ENCODE measurements around the gene STON1. TPM values are rescaled to one million over a fixed set of nuclear protein-coding genes. Genes with fewer than 3 reads are reported as not detected.
A peak's percentile ranks its signal among the peaks of the same experiment; 100 is the strongest.

STON1 gene
- total and polyA plus RNA-seq, 2 experiments from 2014 or later: 3.0 to 5.6 TPM

DNA sequence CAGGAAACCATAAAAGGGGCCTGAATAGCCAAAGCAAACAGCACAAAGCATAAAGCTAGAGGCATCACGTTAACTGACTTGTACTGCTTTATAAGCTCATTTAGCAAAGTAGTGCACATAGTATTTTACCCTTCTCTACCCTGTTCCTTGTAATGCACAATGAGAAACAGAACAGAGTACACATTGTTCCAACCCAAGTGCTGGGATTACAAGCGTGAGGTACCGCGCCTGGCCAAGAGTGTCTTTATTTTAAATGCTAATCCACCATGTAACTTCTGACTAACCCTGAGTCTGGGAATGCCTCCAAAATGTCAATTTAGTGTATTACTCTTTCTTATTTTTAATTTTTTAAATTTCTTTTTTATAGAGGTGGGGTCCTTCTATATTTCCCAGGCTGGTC, 46.4 kb upstream of the STON1 start:
- H3K79me2 ChIP-seq (ENCODE audit: insufficient read depth): no peaks in the 10 kb centered on the region
- no peaks in the 10 kb centered on the region for H4K20me1 ChIP-seq (ENCODE audit: insufficient read depth)
- H3K27me3 ChIP-seq (replicated peaks; ENCODE audit: insufficient read depth): no peaks in the 10 kb centered on the region
- no peak overlapping the region for H3K4me2 ChIP-seq (ENCODE audit: unreplicated experiment)
- H3K9ac ChIP-seq: no peak overlapping the region
- no peak overlapping the region for H2AFZ ChIP-seq
- H3K4me1 ChIP-seq (ENCODE audit: insufficient read depth): no peaks in the 10 kb centered on the region
- H3K36me3 ChIP-seq (ENCODE audit: low read depth): 0 out of 2 replicates have a peak, but pooled peaks cover 7% of the 10 kb centered on the region
- DNase-seq: no peak
- no peaks in the 10 kb centered on the region for H3K9me2 ChIP-seq (ENCODE audit: insufficient read depth)
- no peaks in the 10 kb centered on the region for H3K9me3 ChIP-seq (ENCODE audit: low read depth)
- in situ Hi-C loops (cut with MboI): no loop called here
- TF ChIP-seq EZH2 (IDR thresholded peaks at IDR 0.05; ENCODE audit: insufficient read depth, poor library complexity, severe bottlenecking): no peak
- TF ChIP-seq EZH2phosphoT487 (IDR thresholded peaks at IDR 0.05; ENCODE audit: insufficient read depth, low read depth): no peak
- no peaks in the 10 kb centered on the region for H3F3A ChIP-seq (ENCODE audit: insufficient read depth)
- WGBS, 2 experiments (ENCODE audit: low coverage in 1 of 2, low lambda C conversion rate in 2 of 2, missing lambda C conversion rate in 2 of 2): 95 to 96% methylated on average over 4 of the region's 4 CpGs
- H3K4me3 ChIP-seq: no peak overlapping the region
- H3K27ac ChIP-seq: no peak overlapping the region

DNA sequence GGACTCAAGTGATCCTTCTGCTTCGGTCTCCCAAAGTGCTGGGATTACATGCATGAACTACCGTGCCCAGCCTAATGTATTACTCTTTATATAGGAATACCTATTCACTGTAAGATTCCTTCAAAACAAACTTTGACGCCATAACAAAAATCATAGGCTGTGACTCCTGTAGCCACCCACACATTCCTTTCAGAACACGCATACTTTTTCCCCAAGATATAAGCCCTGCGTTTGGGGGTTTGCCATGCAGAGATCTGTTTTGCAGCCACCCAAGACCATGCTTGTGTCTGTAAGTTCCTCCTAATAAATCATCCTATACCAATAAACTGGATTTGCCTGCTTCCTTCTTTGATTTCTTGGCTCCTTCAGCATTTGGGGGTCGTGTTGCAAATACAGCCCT, 46.0 kb upstream of the STON1 start:
- Histone ChIP-seq H4K20me1 (ENCODE audit: insufficient read depth) (no peaks in the 10 kb centered on the region), H3K4me3 (no peak overlapping the region), H3K4me2 (ENCODE audit: unreplicated experiment) (no peak overlapping the region), H3F3A (ENCODE audit: insufficient read depth) (no peaks in the 10 kb centered on the region), H3K27ac (no peak overlapping the region), H3K4me1 (ENCODE audit: insufficient read depth) (no peaks in the 10 kb centered on the region), H3K27me3 (replicated peaks; ENCODE audit: insufficient read depth) (no peaks in the 10 kb centered on the region), H3K79me2 (ENCODE audit: insufficient read depth) (no peaks in the 10 kb centered on the region), H3K9me3 (ENCODE audit: low read depth) (no peaks in the 10 kb centered on the region), H3K36me3 (ENCODE audit: low read depth) (0 out of 2 replicates have a peak, but pooled peaks cover 7% of the 10 kb centered on the region), H3K9me2 (ENCODE audit: insufficient read depth) (no peaks in the 10 kb centered on the region), H3K9ac (no peak overlapping the region), H2AFZ (no peak overlapping the region)
- in situ Hi-C loops (cut with MboI): no loop called here
- 78 to 83% methylated on average over 6 of the region's 6 CpGs for WGBS, 2 experiments (ENCODE audit: low coverage in 1 of 2, low lambda C conversion rate in 2 of 2, missing lambda C conversion rate in 2 of 2)
- no peak for DNase-seq
- TF ChIP-seq EZH2 (IDR thresholded peaks at IDR 0.05; ENCODE audit: insufficient read depth, poor library complexity, severe bottlenecking): no peak
- no peak for TF ChIP-seq EZH2phosphoT487 (IDR thresholded peaks at IDR 0.05; ENCODE audit: insufficient read depth, low read depth)

DNA sequence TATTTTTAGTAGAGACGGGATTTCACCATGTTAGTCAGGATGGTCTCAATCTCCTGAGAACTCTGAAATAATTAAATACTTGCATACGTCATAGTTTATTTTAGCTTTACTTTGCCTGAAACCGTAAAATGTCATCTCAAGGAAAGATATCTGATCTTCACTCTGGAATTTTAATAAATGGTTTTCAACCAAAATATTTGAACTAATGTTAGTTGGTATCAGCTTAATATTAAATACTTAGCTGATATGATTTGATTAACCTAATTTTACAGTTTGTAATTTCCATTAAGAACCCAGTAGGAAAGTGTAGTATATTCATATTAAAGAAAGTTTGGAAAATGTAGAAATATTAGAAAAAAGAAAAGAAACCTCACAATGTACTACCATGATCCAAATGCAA, 41.4 kb upstream of the STON1 start:
- no peak overlapping the region for H2AFZ ChIP-seq
- H3K4me3 ChIP-seq: no peak overlapping the region
- H3K27ac ChIP-seq: no peak overlapping the region
- H3K4me2 ChIP-seq (ENCODE audit: unreplicated experiment): no peak overlapping the region
- H4K20me1 ChIP-seq (ENCODE audit: insufficient read depth): no peaks in the 10 kb centered on the region
- no peaks in the 10 kb centered on the region for H3K79me2 ChIP-seq (ENCODE audit: insufficient read depth)
- no peak for DNase-seq
- no peaks in the 10 kb centered on the region for H3K27me3 ChIP-seq (replicated peaks; ENCODE audit: insufficient read depth)
- H3F3A ChIP-seq (ENCODE audit: insufficient read depth): no peaks in the 10 kb centered on the region
- TF ChIP-seq EZH2 (IDR thresholded peaks at IDR 0.05; ENCODE audit: insufficient read depth, poor library complexity, severe bottlenecking) (no peak), EZH2phosphoT487 (IDR thresholded peaks at IDR 0.05; ENCODE audit: insufficient read depth, low read depth) (no peak)
- 84 to 91% methylated on average over 3 of the region's 3 CpGs for WGBS, 2 experiments (ENCODE audit: low coverage in 1 of 2, low lambda C conversion rate in 2 of 2, missing lambda C conversion rate in 2 of 2)
- no peaks in the 10 kb centered on the region for H3K4me1 ChIP-seq (ENCODE audit: insufficient read depth)
- no peak overlapping the region for H3K9ac ChIP-seq
- no peaks in the 10 kb centered on the region for H3K9me2 ChIP-seq (ENCODE audit: insufficient read depth)
- no peaks in the 10 kb centered on the region for H3K36me3 ChIP-seq (ENCODE audit: low read depth)
- no peaks in the 10 kb centered on the region for H3K9me3 ChIP-seq (ENCODE audit: low read depth)
- in situ Hi-C loops (cut with MboI): no loop called here

DNA sequence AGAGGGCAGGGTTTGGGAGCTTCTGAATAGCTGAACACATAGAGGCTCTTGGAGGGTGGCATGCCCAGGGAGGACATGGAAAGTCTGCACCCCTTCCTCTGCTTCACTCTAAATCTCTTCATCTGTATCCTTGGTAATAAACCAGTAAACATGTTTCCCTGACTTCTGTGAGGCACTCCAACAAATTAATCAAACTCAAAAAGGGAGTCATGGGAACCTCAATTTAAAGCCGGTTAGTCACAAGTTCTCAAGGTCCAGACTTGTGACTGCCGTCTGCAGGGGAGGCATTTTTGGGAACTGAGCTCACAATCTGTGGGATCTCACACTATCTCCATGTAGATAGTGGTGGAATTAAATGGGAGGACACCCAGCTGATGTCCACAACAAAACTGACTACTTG, 33.1 kb upstream of the STON1 start:
- Histone ChIP-seq H3K79me2 (ENCODE audit: insufficient read depth) (no peaks in the 10 kb centered on the region), H3K4me1 (ENCODE audit: insufficient read depth) (peaks cover 14% of the 10 kb centered on the region), H3K27me3 (replicated peaks; ENCODE audit: insufficient read depth) (no peaks in the 10 kb centered on the region), H3F3A (ENCODE audit: insufficient read depth) (no peaks in the 10 kb centered on the region), H4K20me1 (ENCODE audit: insufficient read depth) (no peaks in the 10 kb centered on the region), H3K9ac (peak overlapping the region; percentile 42), H3K4me2 (ENCODE audit: unreplicated experiment) (no peak overlapping the region), H3K36me3 (ENCODE audit: low read depth) (peaks cover 16% of the 10 kb centered on the region; the same call in 1 of the 2 replicates), H3K4me3 (no peak overlapping the region), H2AFZ (no peak overlapping the region), H3K9me2 (ENCODE audit: insufficient read depth) (no peaks in the 10 kb centered on the region), H3K27ac (peak overlapping the region; percentile 85), H3K9me3 (ENCODE audit: low read depth) (no peaks in the 10 kb centered on the region)
- DNase-seq: peak; percentile 89
- in situ Hi-C loops (cut with MboI): no loop called here
- WGBS, 2 experiments (ENCODE audit: low coverage in 1 of 2, low lambda C conversion rate in 2 of 2, missing lambda C conversion rate in 2 of 2): 16 to 17% methylated on average over 2 of the region's 2 CpGs
- no peak for TF ChIP-seq EZH2 (IDR thresholded peaks at IDR 0.05; ENCODE audit: insufficient read depth, poor library complexity, severe bottlenecking)
- TF ChIP-seq EZH2phosphoT487 (IDR thresholded peaks at IDR 0.05; ENCODE audit: insufficient read depth, low read depth): no peak

All from GM23248 (cell line).